ENCODE data around the gene DEPP1. TPM values are rescaled to one million over a fixed set of nuclear protein-coding genes. Genes with fewer than 3 reads are reported as not detected.
A peak's percentile ranks its signal among the peaks of the same experiment; 100 is the strongest.

DEPP1 gene
- total and polyA plus RNA-seq, 2 experiments from 2014 or later, result 0.37 to 1.3 TPM

GRCh38 chr10:44963772-44964633 lies 14.6 kb downstream of the DEPP1 start (continued):
- TF ChIP-seq CTCF (conservative IDR thresholded peaks at IDR 0.05; ENCODE audit: low read depth in 2 of 2) (no peak), STAT1 (IDR thresholded peaks at IDR 0.05; ENCODE audit: unreplicated experiment) (no peak), EZH2 (IDR thresholded peaks at IDR 0.05; ENCODE audit: low read depth, unreplicated experiment) (no peak), EZH2phosphoT487 (IDR thresholded peaks at IDR 0.05; ENCODE audit: unreplicated experiment) (no peak)
- TF ChIP-seq, protein P1, sequence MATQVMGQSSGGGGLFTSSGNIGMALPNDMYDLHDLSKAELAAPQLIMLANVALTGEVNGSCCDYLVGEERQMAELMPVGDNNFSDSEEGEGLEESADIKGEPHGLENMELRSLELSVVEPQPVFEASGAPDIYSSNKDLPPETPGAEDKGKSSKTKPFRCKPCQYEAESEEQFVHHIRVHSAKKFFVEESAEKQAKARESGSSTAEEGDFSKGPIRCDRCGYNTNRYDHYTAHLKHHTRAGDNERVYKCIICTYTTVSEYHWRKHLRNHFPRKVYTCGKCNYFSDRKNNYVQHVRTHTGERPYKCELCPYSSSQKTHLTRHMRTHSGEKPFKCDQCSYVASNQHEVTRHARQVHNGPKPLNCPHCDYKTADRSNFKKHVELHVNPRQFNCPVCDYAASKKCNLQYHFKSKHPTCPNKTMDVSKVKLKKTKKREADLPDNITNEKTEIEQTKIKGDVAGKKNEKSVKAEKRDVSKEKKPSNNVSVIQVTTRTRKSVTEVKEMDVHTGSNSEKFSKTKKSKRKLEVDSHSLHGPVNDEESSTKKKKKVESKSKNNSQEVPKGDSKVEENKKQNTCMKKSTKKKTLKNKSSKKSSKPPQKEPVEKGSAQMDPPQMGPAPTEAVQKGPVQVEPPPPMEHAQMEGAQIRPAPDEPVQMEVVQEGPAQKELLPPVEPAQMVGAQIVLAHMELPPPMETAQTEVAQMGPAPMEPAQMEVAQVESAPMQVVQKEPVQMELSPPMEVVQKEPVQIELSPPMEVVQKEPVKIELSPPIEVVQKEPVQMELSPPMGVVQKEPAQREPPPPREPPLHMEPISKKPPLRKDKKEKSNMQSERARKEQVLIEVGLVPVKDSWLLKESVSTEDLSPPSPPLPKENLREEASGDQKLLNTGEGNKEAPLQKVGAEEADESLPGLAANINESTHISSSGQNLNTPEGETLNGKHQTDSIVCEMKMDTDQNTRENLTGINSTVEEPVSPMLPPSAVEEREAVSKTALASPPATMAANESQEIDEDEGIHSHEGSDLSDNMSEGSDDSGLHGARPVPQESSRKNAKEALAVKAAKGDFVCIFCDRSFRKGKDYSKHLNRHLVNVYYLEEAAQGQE (IDR thresholded peaks at IDR 0.05; ENCODE audit: unreplicated experiment), result no peak
- TF ChIP-seq, protein P2, sequence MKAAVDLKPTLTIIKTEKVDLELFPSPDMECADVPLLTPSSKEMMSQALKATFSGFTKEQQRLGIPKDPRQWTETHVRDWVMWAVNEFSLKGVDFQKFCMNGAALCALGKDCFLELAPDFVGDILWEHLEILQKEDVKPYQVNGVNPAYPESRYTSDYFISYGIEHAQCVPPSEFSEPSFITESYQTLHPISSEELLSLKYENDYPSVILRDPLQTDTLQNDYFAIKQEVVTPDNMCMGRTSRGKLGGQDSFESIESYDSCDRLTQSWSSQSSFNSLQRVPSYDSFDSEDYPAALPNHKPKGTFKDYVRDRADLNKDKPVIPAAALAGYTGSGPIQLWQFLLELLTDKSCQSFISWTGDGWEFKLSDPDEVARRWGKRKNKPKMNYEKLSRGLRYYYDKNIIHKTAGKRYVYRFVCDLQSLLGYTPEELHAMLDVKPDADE (IDR thresholded peaks at IDR 0.05), result no peak

DNA sequence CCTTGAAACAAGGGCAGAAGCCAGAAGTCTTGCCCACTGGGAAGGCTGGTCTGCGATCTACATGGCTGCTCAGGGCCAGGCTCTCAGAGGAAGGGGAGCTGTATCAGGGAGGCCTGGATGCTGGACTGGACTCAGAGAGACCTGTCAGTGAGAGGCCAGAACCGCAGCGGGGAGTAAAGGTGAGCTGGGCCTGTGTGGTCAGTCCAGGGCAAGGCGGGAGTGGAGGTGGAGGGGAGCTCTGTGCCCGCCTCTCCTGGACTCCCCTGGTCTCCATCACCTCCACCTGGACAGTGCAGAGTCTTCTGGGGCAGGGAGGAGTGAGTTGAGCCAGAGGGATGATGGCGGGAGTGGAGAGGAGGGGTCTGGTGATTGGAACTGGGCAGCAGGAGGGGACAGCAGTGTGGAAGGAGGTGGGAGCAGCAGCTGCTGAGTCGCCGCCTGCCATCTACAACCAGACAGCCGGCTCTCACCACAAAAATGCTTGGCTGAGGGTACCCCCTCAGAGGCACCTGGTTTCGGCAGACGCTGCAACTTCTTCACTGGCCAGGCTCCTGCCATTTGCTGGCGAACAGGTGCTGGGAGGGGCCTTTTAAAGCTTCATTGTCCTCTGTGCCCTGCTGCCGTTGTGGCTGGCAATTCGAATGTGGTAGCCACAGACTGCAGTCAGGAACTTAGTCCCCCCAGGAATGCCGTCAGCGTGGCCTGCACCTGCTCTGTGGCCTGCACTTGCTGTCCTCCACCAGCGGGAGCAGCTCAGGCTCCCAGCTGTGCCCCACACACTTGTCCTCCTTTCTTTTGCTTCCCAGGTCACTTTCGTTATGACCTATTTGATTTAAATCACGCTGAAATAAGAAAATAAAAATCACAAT lies 15.5 kb downstream of the DEPP1 start:
- peaks cover 82% of the 10 kb centered on the region for H3K4me1 Mint-ChIP-seq
- peaks cover 63% of the 10 kb centered on the region for H3K4me1 ChIP-seq (ENCODE audit: insufficient read depth)
- no peak overlapping the region for H2AFZ ChIP-seq

More for the DNA sequence above, 15.5 kb downstream of the DEPP1 start:
- Mint-ChIP-seq H3K4me3 (no peak overlapping the region; the same call in 2 of the 3 replicates), H3K9me3 (no peaks in the 10 kb centered on the region; the same call in 1 of the 3 replicates), H3K27me3 (ENCODE audit: insufficient read depth, low read depth, poor library complexity) (peaks cover 33% of the 10 kb centered on the region), H3K36me3 (ENCODE audit: low read depth) (peaks cover 4% of the 10 kb centered on the region; the same call in 1 of the 3 replicates), H3K27ac (no peak overlapping the region; the same call in 1 of the 2 replicates)
- TF ChIP-seq CTCF (conservative IDR thresholded peaks at IDR 0.05; ENCODE audit: low read depth in 2 of 2) (peak; percentile 17 to 38; a peak in 3 of 4 replicates), EZH2 (IDR thresholded peaks at IDR 0.05; ENCODE audit: low read depth, unreplicated experiment) (no peak)
- H3K4me3 ChIP-seq, result no peak overlapping the region
- H4K20me1 ChIP-seq (replicated peaks; ENCODE audit: insufficient read depth), result no peaks in the 10 kb centered on the region
- DNase-seq (ENCODE audit: low spot score), result peak; percentile 78
- peaks cover 9% of the 10 kb centered on the region for H3K27me3 ChIP-seq (ENCODE audit: insufficient read depth)
- H3K79me2 ChIP-seq (replicated peaks; ENCODE audit: insufficient read depth), result no peaks in the 10 kb centered on the region; the same call in 1 of the 2 replicates
- peaks cover 9% of the 10 kb centered on the region; the same call in 1 of the 2 replicates for H3K9me2 ChIP-seq (ENCODE audit: insufficient read depth)
- H3K27ac ChIP-seq (ENCODE audit: low read depth), result peak overlapping the region; percentile 92; the same call in 1 of the 2 replicates
- ATAC-seq, result peak; percentile 24
- peak overlapping the region; percentile 71 for H3K4me2 ChIP-seq
- no peaks in the 10 kb centered on the region for H3K36me3 ChIP-seq (ENCODE audit: insufficient read depth)
- peaks cover 6% of the 10 kb centered on the region; the same call in 1 of the 2 replicates for H3F3A ChIP-seq (replicated peaks; ENCODE audit: low read depth)
